ENCODE results near the gene KCNQ2.

The KCNQ2 gene

DNA sequence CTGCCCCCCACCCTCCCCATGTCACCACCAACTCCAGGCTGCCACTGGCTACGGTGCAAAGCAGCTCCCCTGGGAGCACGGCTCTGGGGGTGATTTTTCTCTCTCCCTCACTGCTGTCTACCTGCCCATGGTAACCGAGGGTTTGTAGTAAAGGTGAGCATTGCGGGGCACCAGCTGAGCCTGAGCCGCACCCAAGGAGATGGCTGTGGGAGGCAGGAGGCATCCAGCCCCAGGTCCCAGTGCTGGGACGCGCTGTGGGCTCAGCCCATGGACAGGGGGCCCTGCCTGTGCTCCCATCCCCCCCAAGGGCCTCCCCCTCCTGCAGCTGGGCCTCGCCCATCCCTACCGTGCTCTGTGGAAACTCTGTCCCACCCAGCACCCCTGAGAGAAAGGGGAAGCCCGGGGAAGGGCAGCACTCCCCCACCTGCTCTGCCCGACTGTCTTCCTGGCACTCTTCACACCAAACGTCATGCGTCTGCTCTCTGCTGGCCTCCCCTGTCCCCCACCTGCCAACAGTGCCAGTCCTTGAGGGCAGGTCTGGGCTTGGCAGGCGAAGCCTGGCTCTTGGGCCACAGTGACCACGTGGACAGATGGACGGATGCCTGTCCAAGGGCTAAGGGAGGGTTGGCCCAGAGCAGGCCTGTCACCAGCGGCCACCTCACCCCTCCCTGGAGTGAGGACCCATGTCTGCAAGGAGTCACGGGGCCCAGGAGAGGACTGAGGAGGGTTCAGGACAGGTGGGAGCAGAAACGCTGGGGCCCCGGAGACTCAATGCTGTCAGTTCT is 107.5 kb downstream of the KCNQ2 start:
- DNase-seq: no peak

DNA sequence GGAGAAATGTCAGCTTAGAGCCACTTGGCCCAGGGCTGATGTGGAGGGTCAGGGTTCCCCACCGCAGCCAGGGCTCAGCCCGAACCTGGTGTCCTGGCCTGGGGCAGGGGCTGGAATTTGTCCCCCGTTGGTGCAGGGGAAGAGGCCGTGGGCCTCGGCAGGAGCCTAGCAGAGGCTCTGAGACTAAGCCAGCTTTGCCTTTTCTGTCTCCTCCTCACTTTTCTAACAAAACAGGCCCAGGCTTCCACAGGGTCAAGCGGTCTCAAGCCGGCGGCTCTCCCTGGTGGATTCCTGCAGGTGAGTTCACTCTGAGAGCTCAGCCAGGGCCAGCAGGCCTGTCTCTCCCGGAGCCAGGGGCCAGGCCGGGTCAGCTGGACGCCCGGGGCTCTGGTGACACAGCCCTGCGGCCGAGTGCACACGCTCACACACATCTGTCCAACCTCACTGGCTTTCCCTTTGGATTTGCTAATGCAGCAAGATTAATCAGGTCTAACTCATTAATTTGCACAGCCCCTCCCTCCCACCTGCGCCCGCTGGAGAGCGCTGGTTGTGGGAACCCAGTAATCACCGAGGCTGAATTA is 108.4 kb downstream of the KCNQ2 start:
- DNase-seq: no peak

DNA sequence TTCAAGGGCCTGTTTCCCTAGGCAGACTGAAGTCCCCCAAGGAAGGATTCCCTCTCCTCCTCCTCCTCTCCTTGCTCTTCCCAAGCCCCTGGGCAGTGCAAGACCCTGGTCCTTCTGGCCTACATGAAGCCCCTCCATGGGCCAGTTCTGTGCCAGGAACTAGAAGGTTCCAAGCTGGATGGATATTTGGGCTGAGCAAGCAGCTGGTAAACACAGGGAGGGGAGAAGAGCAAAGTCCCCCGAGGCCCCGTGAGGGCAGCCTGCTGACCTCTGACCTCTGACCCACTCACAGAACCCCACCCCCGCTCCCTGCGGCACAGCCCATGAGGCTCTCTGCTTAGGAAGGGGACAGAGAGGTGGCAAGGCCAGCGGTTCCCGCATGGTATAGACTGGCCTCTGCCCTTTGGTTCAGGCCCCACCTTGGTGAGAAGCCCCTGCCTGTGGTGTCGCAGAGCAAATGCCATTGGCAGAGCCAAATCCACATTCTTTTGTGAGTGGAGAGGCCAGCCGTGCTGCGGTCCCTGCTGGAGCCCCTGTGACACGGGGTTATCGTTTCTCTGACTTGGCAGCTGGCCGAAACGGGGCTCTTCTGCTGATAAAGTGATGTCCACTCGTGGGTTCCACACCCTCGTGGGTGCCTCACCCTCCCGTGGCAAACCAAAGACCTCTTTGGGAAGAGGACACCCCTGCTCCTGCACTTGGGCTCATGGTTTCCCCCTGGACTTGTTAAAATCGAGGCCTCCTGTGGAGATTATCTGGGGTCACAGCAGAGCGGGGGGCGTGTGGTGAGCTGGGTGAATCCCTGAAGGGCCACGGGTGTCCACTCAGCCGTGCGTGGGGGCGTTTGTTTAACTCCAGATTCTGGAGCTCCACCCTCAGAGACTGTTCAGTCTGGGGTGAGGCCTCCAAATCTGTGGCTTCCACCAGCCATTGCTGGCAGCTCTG is 109.2 kb downstream of the KCNQ2 start:
- DNase-seq: no peak

DNA sequence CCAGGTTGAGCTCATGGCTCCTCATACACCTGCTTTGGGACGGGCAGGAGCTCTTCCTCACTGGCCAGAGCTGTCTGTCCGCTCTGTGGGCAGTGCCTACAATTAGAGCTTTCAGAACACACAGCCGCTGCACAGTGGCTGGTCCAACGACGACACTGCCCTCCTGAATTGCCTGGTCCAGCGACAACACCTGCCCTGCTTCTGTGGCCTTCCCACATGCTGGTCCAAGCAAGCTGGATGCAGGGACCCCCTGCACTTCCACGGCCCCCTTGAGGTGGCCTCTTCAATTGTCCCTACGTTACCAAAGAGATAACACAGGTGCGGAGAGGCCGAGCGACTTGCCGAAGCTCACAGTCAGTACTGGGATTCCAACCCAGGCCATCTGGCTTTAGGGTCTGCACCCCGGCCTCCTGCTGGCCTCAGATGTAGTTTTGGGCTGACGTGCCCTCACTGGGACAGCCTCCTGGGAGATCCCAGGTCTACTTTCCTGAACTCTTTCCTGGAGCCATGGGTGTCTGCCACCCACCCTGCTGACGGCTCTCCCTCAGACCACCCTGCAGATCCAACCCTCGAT is 109.9 kb downstream of the KCNQ2 start:
- no peak for DNase-seq

DNA sequence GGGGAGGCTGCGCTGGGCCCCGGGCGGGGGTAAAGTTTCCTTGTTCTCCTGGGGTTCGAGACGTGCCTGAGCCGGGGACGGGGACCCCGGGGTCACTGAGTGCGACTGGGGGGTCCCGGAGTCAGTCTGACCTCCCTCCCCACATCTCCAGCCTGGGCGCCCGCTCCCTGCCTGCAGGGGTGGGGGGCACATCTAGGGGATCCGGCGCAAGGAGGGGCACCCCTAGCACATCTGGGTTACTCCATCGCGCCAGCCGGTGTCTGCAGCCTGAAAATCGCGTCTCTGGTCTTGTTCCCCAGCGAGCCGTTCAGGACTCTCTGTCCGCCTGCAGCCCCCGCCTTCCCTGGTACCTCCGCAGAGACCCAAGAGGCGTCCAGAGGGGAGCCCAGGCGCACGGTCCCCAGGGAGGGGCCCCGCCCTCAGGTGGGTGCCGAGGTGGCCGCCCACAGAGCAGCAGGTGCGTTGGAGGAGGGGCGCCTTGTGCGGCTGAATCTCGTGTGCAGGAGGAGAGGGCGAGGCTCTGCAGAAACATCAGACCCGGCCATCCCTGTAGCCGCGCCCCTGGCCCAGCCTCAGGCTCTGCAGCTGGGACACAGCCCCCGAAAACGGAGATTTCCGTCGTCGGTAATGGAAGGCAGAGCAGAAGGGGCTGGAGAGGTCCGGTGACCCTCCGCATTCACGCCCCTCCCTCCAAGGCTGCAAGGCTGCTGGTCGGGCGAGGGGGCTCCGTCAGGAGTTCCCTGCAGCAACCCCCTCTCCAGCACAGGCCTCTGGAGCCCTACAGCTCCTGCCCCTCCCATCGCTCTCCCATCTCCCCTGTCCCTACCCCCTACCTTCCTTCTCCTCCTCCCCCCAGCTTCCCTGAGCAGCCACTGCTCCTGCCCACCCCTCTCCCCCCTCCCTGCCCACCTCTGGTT is 110.7 kb downstream of the KCNQ2 start:
- DNase-seq: no peak

DNA sequence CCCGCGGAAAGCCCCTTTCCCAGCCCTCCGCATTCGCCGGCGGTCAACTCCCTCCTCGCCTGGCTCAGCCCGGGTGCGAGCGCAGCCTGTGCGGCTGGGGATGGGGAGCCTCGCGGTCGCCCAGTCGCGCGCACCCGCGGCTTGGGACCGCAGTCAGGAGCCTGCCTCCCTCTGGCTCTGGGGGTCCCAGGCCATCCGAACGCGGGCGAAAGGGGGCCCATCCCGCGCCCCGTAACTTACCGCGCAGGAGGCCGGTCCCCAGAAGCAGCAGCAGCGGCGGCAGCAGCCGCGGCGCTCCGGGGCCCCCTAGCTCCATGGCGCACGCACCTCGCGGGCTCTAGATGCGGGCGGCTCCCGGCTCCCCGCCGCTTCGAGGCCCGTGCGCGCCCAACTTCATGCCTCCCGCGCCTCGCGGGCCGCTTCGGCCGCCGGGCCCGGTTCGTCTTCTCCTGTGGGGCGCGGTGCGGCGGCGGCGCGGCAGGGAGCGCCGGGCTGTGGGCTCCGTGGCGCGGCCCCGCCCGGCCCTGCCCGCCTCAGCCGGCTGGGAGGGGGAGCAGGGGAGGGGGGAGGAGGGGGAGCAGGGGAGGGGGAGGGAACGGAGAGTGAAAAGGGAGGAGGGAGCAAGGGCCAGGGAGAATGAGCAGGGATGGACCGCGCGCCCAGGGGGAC is 111.5 kb downstream of the KCNQ2 start, which contains the start of gene CHRNA4:
TSS of gene CHRNA4 (minus strand) at position 500 of the 669 bp plus-strand sequence. CDS start at position 316, 184 bp downstream.
- no peak for DNase-seq

DNA sequence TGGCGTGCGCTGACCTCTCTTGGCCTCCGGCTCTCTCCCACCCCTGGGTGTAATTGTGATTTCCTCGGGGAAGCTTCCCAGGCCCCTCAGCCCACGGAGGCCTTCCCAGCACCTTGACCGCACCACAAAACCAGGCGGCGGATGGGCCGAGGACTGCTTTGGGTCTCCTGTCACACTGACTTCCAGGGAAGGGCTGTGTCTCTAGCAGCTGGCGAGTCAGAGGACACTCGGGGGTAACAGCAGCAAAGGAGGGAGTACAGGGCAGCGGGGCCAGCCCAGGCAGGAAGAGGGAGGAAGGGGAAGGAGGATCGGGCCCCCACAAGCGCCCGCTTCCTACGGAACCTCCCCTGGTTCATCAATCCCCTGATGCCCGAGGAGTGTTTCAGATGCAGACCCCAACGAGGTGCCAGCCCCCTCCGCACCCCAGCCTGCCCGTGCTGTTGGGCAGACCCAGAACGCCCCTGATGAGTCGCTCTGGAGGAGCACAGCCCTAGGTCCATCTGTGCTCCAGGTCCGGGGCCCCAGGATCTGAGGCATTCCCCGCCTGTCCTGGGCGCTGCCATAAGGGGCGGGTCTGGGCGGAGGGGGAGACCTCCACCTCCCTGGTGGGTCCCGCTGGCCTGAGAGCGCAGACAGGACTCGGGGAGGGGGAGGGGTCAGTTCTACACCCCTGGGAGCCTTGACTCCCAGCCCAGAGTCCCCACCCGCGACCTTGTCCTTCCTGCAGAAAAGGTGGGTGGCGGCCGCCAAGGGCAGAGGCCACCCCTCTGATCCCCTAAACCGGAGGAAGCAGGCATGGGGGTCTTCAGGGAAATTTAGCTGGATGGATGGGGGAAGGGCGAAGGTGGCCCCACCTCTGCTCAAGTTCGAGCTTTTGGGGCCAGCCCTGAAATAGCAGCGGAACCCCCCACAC is 112.3 kb downstream of the KCNQ2 start:
- DNase-seq: no peak

DNA sequence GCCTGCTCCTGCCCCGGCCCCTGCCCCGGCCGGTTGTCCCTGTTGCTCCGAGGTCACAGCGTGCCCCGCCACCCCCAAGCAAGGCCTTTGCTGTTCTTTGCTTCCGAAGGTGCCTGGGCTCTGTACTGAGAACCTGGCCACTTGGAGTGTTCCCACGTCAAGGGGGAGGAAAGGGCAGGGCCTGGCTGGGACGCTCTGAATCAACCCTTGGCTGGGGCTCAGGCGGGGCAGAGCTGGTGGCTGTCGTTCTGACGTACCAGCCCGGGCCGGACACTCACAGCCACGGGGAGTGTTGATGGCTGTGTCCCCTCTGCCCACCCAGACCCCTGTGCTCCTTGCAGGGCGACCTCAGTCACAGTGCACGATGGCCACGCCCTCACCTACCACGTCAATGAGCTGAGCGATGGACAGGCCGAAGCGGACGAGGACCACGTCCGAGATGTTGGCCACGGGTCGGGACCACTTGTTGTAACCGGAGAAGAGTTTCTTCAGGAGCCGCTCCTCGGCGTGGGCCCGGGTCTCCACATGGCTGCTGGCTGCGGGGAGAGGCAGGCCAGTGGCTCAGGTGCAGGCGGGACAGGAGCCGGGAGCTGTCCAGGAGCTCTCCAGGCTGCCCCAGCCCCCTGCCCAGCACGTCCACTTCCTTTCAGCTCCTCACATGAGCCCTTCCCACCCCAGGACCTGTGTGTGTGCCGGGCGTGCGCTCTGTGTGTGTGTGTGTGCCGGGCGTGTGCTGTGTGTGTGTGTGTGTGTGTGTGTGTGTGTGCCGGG is 113.1 kb downstream of the KCNQ2 start:
- no peak for DNase-seq

DNA sequence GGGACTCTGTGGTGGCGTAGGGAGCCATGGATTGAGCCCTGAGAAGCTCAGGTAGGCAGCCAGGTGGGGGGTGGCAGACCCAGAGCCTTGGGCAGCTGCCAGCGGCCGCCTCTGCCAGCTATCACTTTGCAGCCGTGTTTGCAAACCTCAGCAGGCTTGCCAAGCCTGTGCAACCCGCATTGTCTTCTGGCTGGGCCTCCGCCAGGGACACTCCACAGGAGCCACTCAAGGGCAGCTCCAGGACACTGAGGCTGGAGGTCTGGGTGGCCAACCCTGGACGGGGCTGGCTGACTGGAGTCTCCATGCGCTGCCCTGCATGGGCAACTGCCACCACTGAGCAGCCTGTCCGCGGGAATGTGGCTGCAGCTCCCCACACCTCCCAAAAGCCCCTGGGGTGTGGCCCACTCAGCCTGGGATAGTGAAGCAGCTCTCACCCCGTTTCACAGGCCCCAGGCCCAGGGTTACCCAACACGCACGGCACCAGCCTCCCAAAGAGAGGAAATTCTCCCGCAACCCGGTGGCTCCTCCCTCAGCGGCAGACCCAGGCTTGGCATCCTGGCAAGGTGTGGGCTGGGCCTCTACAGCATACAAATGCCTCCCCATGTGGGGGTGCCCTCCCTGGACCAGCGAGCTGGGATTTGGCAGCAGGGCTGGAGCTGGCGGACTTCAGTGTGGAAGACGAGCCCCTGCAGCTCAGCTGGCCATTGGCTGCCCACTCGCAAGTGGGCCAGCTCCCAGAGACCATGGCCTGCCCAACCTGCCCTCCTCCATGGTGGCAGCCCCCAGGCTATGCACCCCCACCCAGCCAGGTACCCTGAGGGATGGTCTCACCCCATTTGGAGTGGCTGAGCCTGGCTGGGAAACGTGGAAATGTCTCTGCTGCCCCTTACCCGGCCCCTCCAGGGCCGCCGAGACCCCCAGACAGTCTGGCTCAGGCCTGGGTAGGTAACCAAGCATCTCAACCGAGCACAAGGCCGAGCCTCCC is 114.2 kb downstream of the KCNQ2 start:
- no peak for DNase-seq

DNA sequence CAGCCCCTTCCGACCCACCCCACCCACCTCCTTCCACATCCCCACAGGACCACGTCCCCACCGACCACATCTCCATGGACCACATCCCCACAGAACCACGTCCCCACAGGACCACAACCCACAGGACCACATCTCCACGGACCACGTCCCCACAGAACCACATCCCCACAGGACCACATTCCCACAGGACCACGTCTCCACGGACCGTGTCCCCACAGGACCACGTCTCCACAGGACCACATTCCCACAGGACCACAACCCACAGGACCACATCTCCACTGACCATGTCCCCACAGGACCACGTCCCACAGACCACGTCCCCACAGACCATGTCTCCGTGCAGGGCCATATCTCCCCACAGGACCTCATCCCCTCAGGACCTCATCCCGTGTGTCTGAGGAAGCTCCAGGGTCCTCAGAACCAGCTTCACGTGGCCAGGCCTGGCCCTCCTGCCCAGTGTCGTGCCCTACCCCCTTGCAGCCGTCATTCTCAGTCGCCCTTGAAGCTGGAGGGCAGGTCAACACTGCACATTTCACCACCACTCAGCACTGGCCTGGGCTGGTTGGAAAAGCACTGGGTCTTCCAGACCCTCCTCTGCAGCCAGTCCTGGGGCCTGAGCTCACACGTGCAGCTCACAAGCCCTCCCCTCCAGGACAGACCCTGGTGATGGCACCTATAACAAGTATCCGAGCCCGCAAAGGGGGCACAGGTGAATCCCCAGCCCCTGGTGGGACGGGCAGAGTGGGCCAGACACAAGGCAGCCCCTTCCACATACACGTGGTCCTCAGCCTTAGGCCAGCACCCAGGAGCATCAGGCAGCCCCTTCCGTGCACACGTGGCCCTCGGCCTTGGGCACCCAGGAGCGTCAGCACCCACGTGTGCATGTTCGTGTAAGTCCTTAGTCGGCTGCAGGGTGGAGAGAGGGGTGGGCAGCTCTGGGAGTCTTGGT is 115.2 kb downstream of the KCNQ2 start:
- no peak for DNase-seq

DNA sequence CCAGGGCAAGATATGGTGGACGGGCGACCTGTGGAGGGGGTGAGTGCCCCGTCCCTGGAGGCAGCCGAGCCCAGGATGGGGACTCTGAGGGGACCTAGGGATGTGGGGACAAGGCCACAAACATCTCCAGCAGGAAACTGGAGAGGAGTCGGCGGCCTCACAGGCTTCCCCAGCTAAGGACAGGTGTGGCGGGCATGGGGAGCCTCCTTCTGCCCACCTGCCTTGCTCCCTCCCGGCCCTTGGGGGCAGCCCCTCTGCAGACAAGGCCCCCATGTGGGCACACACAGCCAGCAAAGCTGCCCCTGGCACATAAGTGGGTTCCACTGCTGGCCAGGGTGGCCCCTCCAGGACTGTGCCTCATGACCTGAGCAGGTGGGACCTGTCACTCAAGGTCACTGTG is 115.9 kb downstream of the KCNQ2 start:
- DNase-seq: no peak

DNA sequence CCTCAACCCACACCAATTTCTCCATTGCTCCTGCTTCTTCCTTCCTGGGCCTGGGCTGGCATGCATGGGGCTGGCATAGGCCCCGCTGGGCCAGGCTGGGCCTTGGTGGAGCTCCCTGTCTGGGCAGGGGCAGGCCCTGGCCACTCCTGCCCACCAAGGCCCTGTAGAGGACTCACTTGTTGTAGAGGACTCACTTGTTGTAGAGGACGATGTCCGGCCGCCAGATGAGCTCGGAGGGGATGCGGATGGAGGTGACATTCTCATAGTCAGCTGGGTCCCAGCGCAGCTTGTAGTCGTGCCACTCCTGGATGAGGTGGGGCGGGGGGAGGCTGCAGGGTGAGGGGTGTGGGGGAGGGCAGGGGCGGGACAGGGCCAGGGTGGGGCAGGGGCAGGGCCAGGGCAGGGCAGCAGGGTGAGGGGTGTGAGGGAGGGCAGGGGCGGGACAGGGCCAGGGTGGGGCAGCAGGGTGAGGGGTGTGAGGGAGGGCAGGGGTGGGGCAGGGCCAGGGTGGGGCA is 116.6 kb downstream of the KCNQ2 start:
- no peak for DNase-seq

DNA sequence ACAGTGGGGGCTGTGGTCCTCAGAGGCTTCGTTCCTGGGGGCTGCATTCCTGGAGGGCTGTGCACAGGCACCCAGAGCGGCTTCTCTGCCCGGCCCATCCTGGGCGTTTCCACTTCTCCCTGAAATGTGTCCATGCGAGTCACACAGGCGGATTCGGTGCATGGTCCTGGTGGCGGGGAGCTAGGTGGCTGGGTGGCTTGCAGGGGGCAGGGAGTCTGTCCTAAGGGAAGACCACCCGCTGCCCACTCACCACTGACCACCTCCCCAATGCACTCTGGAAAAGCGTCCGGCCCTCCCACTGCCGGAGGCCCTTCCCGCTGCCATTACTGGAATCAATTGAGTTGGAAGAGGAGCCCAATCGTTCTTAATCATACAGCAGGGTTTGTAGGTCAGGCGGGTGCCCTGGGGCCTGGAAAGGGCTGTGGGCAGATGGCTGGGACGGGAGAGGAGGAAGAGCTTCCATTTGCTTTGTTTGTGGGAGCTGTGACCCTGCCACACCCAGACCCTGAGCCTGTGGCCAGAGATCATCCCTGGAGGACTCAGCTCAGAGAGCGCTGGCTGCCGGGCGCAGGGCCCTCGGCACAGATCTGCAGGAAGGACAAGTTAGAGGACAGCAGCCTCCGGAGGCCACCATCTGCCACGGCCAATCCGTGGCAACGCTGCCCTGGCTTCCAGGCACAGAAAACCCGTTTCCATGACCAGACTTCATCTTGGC is 117.7 kb downstream of the KCNQ2 start:
- DNase-seq: no peak

DNA sequence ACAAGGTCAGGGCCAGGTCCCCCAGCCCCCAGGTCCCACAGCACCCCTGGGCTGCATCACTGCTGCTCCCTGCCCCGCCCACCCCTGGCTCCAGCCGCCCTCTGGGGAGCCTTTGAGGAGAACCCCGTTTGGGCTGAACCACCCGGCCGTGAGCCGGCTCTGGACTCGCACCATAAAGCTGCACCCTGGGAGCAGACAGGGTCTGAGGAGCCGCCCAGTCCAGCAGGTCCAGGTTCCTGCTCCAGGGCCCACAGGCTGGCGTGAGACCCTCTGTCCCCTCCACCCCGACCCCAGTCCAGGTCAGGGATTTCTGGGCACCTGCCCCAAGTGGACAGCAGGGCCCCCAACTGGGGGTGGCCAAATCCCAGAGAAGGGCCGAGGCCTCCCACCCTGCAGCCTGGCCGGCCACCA is 119.6 kb downstream of the KCNQ2 start:
- DNase-seq: no peak

DNA sequence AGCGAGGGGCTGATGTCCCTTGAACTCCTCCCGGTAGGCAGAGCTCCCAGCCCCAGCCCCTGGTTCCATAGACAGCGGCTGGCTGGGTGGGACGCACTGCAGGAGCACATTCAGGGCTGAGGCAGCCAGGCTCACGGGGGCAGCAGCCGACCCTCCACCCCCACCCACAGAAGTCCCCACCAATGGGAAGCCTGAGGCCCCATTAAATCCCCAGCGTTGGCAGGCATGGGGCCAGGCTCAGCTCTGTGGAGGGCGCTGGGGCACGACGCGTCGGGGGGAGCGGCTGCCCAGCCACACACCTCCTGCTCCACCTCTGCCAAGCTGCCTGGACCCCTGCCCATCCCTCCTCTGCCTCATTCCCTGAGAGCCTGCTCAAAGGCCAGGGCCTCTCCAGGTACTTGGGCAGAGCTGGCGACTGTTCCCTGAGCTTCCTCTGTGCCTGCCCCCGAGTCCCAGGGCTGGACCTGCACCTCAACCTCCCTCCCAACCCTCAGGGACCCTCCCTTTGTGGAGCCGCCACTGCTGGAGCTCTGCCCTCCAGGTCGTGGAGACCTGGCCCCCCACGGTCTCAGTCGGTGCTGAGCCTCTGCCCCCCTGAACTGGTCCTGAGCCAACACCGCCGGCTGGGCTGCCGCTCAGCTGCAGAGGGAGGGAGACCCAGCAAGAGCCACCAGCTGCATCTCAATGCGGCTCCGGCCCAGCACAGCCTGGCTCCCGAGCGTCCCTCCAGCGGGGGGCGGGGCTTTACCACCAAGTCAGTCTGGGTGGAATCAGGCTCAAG is 120.5 kb downstream of the KCNQ2 start:
- DNase-seq: no peak

Data from activated CD4-positive, CD25-positive, alpha-beta regulatory T cell treated with anti-CD3 and anti-CD28 coated beads, Interleukin-2, amount 50 U/mL, for 72 hours (primary cell).